ENCODE results near the gene CSF2RB.
A peak's percentile ranks its signal among the peaks of the same experiment; 100 is the strongest.
"Not testable (repeated sequence)": the region's sequence is repeated elsewhere in the genome, so short reads cannot be mapped to it uniquely, and the experiment has no call there.

Gene CSF2RB

DNA sequence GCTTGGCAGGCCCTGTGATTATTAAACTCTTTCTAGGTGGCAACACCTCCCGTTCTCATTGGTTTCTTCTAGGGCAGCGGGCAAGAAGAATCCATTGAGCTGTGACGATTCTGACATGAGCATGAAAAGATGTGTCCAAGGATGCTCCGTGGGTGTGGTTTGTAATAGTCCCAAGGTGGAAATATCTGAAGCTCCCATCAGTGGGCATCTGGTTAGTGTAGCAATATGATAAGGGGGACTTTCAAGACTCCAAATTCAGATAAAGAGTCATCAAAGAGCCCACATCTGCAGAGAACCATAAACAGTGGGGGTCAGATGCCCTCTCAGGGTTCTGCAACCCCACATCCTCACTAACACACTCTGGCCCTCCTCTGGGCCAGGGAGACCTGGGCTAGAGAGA, 63.2 kb downstream of the CSF2RB start:
- DNase-seq: no peak

DNA sequence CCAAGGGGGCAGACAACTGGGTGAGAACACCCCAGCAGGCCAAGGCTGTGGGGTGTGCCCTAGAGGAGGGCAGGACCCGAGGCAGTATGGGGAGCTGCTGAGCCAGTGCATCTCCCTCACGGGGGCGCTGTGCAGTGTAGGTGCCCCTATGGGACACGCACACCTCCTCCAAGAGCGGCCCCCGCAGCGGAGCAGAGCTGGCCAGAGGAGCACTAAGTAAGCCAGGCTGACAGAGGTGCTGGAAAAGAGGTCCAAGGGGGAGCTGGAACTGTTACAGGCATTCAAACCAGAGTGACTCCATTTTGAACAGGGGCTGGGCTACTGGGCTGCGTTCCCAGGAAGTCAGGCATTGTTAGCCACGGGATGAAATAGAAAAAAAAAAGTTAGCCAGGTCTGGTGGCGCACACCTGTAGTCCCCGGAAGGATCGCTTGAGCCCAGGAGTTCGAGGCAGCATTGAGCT, 64.0 kb downstream of the CSF2RB start:
- peak; percentile 83 for DNase-seq

- peak; percentile 89 for DNase-seq
Observed at GRCh38 chr22:36977947-36978660, 64.7 kb downstream of the CSF2RB start.

GRCh38 chr22:36979016-36979910, 65.8 kb downstream of the CSF2RB start:
- DNase-seq: no peak

GRCh38 chr22:36981247-36981775, 67.9 kb downstream of the CSF2RB start:
- DNase-seq: no peak

GRCh38 chr22:36982136-36982535, 68.7 kb downstream of the CSF2RB start:
- DNase-seq: no peak

- DNase-seq: no peak
Observed at GRCh38 chr22:36985211-36985889, 71.9 kb downstream of the CSF2RB start.

GRCh38 chr22:36986242-36986821, 72.9 kb downstream of the CSF2RB start:
- DNase-seq: peak; percentile 22

DNA sequence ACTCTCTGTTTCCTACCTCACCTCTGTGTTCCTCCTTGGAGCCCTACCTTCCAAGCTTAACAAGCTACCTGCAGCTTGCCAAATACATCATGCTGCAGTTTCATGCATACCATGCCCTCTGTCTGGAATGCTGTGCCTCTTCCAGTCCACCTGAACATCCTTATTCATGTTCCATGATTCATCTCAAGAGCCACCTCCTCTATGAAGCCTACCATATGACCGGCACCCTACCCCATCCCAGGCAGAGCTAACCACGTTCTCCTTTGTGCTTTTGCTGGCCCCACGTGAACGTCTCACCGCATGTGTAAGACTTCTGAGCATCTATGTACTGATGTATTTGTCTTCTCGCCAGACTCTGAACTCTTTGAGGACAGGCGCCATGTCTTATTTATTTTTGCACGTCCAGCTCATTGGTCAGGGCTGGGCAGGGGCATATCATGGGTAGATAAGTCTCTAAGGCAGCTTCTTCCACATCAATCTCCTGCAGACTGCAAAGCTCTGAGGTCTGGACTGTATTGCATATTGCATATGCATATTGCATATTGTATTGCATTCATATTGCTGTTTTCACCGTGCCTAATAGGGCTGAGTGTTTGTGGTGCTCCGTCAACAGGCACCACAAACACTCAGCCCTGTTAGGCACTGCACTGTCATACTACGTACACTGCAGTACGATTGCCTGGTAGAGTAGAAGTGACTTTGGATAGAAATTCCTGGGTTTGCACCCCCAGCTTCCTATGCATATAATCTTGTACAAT, 74.8 kb downstream of the CSF2RB start:
- no peak for DNase-seq

- DNase-seq: not testable (repeated sequence)
Observed at GRCh38 chr22:36989012-36989411, 75.6 kb downstream of the CSF2RB start.
